ENCODE data around the gene EME1. TPM values are rescaled to one million over a fixed set of nuclear protein-coding genes. Genes with fewer than 3 reads are reported as not detected.

Gene EME1
- total and polyA plus RNA-seq, 9 donors: 0.46 to 1.4 (median 0.88) TPM

DNA sequence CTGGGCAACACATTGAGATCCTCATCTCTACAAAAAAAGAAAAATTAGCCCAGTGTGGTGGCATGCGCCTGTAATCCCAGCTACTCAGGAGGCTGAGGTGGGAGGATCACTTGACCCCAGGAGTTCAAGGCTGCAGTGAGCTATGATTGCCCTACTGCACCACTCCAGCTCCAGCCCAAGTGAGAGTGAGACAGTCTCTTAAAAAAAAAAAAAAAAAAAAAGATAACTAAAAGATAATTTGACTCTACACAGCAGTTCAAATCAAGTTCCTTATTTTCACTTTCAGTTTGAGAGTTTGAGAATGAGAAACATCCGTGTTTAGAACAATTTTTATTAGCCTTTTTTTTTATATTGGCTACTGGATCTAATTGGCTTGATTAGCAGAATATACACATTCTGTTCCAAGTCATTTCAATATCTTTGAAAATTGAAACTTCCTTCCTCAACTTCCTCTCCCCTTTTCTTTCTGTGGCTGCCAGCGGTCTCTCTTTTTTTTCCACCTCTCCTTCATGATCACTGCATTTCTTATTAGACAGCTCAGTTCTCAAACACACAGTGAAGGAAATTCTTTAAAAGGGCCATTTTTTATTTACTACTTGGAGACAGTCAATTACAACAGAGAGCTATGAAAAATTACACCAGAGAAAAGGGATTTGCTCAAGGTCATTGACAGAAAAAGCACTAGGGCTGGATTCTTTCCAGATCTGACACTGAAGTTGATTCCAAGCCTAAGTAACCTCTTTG lies 48.5 kb downstream of the EME1 start:
- TF ChIP-seq POLR2A (IDR thresholded peaks at IDR 0.05): no peak
- TF ChIP-seq EP300 (IDR thresholded peaks at IDR 0.05): no peak
- TF ChIP-seq, protein P1, sequence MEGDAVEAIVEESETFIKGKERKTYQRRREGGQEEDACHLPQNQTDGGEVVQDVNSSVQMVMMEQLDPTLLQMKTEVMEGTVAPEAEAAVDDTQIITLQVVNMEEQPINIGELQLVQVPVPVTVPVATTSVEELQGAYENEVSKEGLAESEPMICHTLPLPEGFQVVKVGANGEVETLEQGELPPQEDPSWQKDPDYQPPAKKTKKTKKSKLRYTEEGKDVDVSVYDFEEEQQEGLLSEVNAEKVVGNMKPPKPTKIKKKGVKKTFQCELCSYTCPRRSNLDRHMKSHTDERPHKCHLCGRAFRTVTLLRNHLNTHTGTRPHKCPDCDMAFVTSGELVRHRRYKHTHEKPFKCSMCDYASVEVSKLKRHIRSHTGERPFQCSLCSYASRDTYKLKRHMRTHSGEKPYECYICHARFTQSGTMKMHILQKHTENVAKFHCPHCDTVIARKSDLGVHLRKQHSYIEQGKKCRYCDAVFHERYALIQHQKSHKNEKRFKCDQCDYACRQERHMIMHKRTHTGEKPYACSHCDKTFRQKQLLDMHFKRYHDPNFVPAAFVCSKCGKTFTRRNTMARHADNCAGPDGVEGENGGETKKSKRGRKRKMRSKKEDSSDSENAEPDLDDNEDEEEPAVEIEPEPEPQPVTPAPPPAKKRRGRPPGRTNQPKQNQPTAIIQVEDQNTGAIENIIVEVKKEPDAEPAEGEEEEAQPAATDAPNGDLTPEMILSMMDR (IDR thresholded peaks at IDR 0.05): no peak

DNA sequence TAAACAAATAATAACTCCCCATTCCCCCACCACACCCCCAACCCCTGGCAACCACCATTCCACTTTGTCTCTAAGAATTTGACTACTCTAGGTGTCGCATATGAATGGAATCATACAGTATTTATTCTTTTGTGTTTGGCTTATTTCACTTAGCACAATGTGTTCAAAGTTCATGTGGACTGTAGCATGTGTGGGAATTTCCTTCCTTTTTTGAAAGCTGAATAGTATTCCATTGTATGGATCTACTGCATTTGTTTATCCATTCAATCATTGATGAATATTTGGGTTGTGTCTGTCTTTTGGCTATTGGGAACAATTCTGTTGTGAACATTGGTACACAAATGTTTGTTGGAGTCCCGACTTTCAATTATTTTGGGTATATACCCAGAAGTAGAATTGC lies 49.7 kb downstream of the EME1 start:
- DNase-seq: no peak
- Histone ChIP-seq H3K27me3 (no peaks in the 10 kb centered on the region), H3K27ac (no peak overlapping the region), H3K9me3 (no peaks in the 10 kb centered on the region), H3K4me3 (no peak overlapping the region), H3K36me3 (no peaks in the 10 kb centered on the region), H3K4me1 (ENCODE audit: insufficient read depth) (peaks cover 19% of the 10 kb centered on the region)
- TF ChIP-seq, protein P1 (IDR thresholded peaks at IDR 0.05): no peak
- TF ChIP-seq EP300 (IDR thresholded peaks at IDR 0.05): no peak
- TF ChIP-seq POLR2A (IDR thresholded peaks at IDR 0.05): no peak
- intact Hi-C loops (cut with DNase I): no loop called here
- WGBS, 3 donors: 91 to 99% (median 93%) methylated on average over 2 of the region's 2 CpGs

More for the DNA sequence above, 48.5 kb downstream of the EME1 start:
- no peaks in the 10 kb centered on the region for H3K36me3 ChIP-seq
- no peaks in the 10 kb centered on the region for H3K9me3 ChIP-seq
- peaks cover 11% of the 10 kb centered on the region for H3K4me1 ChIP-seq (ENCODE audit: insufficient read depth)
- peak overlapping the region; percentile 11 for H3K4me3 ChIP-seq
- intact Hi-C loops (cut with DNase I): no loop called here
- H3K27me3 ChIP-seq: no peaks in the 10 kb centered on the region
- peak overlapping the region in 1 of 2 donors; percentile 35 for H3K27ac ChIP-seq
- DNase-seq: no peak
- 26 to 31% (median 29%) methylated on average over 3 of the region's 3 CpGs for WGBS, 3 donors

DNA sequence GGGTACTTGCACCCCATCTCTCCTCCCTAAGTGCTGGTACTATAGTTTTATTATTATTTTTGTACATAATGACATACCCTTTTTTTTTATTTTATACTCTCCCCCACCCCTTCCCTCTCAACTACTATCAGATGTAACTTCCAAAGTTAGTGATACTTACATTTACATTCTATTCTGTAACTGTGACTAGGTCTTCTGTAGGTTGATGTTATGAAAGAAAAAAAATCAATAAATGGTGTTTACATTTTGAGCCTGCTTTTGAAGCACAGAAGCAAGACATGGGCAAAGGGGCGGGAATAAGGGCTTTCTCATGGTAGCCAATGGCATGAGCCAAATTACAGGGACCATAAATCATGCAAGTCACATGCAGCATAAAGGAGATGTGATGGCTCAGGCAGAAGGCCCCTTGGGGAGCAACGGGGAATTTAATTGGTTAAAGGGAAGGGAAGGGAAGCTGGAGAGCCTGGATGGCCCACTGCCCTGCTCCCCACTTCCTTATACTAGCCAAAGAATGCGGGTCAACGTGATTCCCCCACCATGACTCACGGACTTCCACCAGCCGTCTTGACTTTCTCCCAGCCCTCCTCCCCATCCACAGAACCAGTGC lies 50.6 kb downstream of the EME1 start:
- WGBS, 3 donors: 39 to 43% (median 39%) methylated on average over 6 of the region's 6 CpGs
- Histone ChIP-seq H3K27ac (no peak overlapping the region), H3K4me1 (ENCODE audit: insufficient read depth) (peaks cover 21% of the 10 kb centered on the region), H3K4me3 (no peak overlapping the region), H3K9me3 (no peaks in the 10 kb centered on the region), H3K27me3 (no peaks in the 10 kb centered on the region), H3K36me3 (no peaks in the 10 kb centered on the region)
- peak in 4 of 5 donors; percentile 25 to 39 (median 30) for DNase-seq
- intact Hi-C loops (cut with DNase I): no loop called here
- TF ChIP-seq POLR2A (IDR thresholded peaks at IDR 0.05): no peak
- TF ChIP-seq, protein P1 (IDR thresholded peaks at IDR 0.05): no peak
- no peak for TF ChIP-seq EP300 (IDR thresholded peaks at IDR 0.05)

DNA sequence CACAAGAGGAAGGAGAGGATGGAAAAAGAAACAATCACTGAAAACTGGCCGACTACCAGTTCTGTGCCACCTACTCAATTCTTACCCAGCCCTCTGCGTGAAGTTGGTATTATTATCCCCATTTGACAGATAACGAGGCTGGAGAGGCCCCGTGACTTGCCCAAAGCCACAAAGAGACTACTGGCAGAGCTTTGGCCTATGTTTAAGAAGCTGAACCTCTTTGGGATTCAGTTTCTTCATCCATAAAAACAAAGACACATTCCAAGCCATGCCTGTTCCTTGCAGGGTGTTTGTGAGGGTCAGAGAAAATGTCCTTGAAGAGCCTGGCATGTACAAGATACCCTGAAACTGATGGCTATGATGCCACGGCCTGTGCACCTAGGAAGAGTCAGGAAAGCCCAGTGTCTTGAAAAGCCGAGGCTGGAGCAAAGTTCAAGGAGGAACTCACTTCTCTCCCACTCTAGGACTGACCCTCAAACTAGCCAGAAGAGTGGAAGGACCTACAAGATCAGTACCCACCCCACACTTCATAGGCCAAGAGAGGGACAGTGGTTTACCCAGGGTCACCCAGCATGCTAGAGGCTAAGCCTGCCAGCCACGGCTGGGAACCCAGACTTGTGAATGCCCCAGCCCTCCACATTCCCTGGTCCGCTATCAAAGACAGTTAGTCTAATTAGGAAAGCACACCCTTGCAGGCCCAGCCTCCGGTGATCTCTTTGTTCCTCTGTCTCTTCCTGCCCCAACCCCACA lies 51.4 kb downstream of the EME1 start:
- intact Hi-C loops (cut with DNase I): no loop called here
- DNase-seq: no peak
- H3K4me3 ChIP-seq: no peak overlapping the region
- 76 to 86% (median 77%) methylated on average over 9 of the region's 9 CpGs for WGBS, 3 donors
- H3K27me3 ChIP-seq: no peaks in the 10 kb centered on the region
- peaks cover 21% of the 10 kb centered on the region for H3K4me1 ChIP-seq (ENCODE audit: insufficient read depth)
- H3K36me3 ChIP-seq: no peaks in the 10 kb centered on the region
- TF ChIP-seq EP300 (IDR thresholded peaks at IDR 0.05) (no peak), POLR2A (IDR thresholded peaks at IDR 0.05) (no peak)
- TF ChIP-seq, protein P1 (IDR thresholded peaks at IDR 0.05): no peak
- H3K9me3 ChIP-seq: no peaks in the 10 kb centered on the region
- peak overlapping the region in 1 of 2 donors; percentile 85 for H3K27ac ChIP-seq

Measured in ovary (tissue), 9 donors.